H9 (cell line): ENCODE measurements around the gene RBM48. TPM values are rescaled to one million over a fixed set of nuclear protein-coding genes. Genes with fewer than 3 reads are reported as not detected.

Experiments
- DNase-seq: peaks from one replicate; pipeline ENCODE4 v3.0.0-alpha.2; 2017
- H2AFZ ChIP-seq: one replicate; pipeline ENCODE4 v1.6.1; 2013; ENCODE audit warnings: mild to moderate bottlenecking, low read length, control low read depth, moderate library complexity
- H2AK5ac ChIP-seq: 2 replicates; pipeline ENCODE4 v1.6.1; 2013; ENCODE audit warnings: low read length, control low read depth, mixed read lengths; ENCODE audit not compliant: insufficient read length
- H2BK120ac ChIP-seq: one replicate; pipeline ENCODE4 v1.6.1; 2013; ENCODE audit warnings: low read depth, mild to moderate bottlenecking, low read length, control low read depth, inconsistent platforms; ENCODE audit not compliant: poor library complexity, severe bottlenecking
- H2BK12ac ChIP-seq: 2 replicates; pipeline ENCODE4 v1.6.1; 2013; ENCODE audit warnings: low read length, control low read depth, mixed read lengths, low read depth; ENCODE audit not compliant: insufficient read length
- H2BK15ac ChIP-seq: 2 replicates; pipeline ENCODE4 v1.6.1; 2013; ENCODE audit warnings: low read depth, low read length, control low read depth
- H2BK20ac ChIP-seq: one replicate; pipeline ENCODE4 v1.6.1; 2013; ENCODE audit warnings: low read depth, mild to moderate bottlenecking, low read length, control low read depth, inconsistent platforms; ENCODE audit not compliant: poor library complexity, severe bottlenecking
- H2BK5ac ChIP-seq: 2 replicates; pipeline ENCODE4 v1.6.1; 2013; ENCODE audit warnings: low read length, control low read depth, mixed read lengths; ENCODE audit not compliant: insufficient read length
- H3K14ac ChIP-seq: 2 replicates; pipeline ENCODE4 v1.6.1; 2013; ENCODE audit warnings: low read length, control low read depth; ENCODE audit not compliant: insufficient read depth
- H3K18ac ChIP-seq: 2 replicates; pipeline ENCODE4 v1.6.1; 2013; ENCODE audit warnings: low read depth, mild to moderate bottlenecking, mixed read lengths, low read length, control low read depth; ENCODE audit not compliant: insufficient read length
- H3K23ac ChIP-seq: 2 replicates; pipeline ENCODE4 v1.6.1; 2013; ENCODE audit warnings: low read length, control low read depth, mixed read lengths, low read depth; ENCODE audit not compliant: insufficient read length
- H3K23me2 ChIP-seq: 2 replicates; pipeline ENCODE4 v1.6.1; 2013; ENCODE audit warnings: low read depth, mild to moderate bottlenecking, mixed read lengths, low read length, control low read depth; ENCODE audit not compliant: insufficient read length, poor library complexity, severe bottlenecking
- H3K27ac ChIP-seq: 2 replicates; pipeline ENCODE4 v1.5.1; 2013; ENCODE audit warnings: low read length, control low read depth, mixed read lengths, low read depth; ENCODE audit not compliant: insufficient read length
- H3K27me3 ChIP-seq: 2 replicates; pipeline ENCODE4 v1.6.1; 2013; ENCODE audit warnings: low read length, control low read depth, inconsistent platforms; ENCODE audit not compliant: insufficient read depth
- H3K4ac ChIP-seq: 2 replicates; pipeline ENCODE4 v1.6.1; 2013; ENCODE audit warnings: low read depth, mild to moderate bottlenecking, control low read depth, inconsistent platforms, low read length, moderate library complexity
- H3K4me1 ChIP-seq: 2 replicates; pipeline ENCODE4 v1.6.1; 2013; ENCODE audit warnings: low read length, control low read depth, inconsistent platforms; ENCODE audit not compliant: insufficient read depth
- H3K4me2 ChIP-seq: 2 replicates; pipeline ENCODE4 v1.6.1; 2013; ENCODE audit warnings: low read length, control low read depth, mixed read lengths; ENCODE audit not compliant: insufficient read length, insufficient read depth
- H3K56ac ChIP-seq: 2 replicates; pipeline ENCODE4 v1.6.1; 2013; ENCODE audit warnings: low read depth, mild to moderate bottlenecking, mixed read lengths, low read length, control low read depth; ENCODE audit not compliant: insufficient read length
- H3K79me1 ChIP-seq: 2 replicates; pipeline ENCODE4 v1.6.1; 2013; ENCODE audit warnings: low read depth, mild to moderate bottlenecking, moderate library complexity, low read length, control low read depth, inconsistent platforms; ENCODE audit not compliant: insufficient read depth, poor library complexity, severe bottlenecking
- H3K79me2 ChIP-seq: 2 replicates; pipeline ENCODE4 v1.6.1; 2013; ENCODE audit warnings: low read length, control low read depth, inconsistent platforms; ENCODE audit not compliant: insufficient read depth
- H3K9ac ChIP-seq: 2 replicates; pipeline ENCODE4 v1.6.1; 2013; ENCODE audit warnings: low read length, control low read depth, mixed read lengths; ENCODE audit not compliant: insufficient read length; ENCODE audit errors: extremely low read depth
- H3K9me3 ChIP-seq: one replicate; pipeline ENCODE4 v1.6.1; 2013; ENCODE audit warnings: low read depth, low read length, inconsistent platforms; ENCODE audit not compliant: control insufficient read depth
- H3T11ph ChIP-seq: one replicate; pipeline ENCODE4 v1.6.1; 2013; ENCODE audit warnings: mild to moderate bottlenecking, low read length, control low read depth, inconsistent platforms
- H4K20me1 ChIP-seq: one replicate; pipeline ENCODE4 v1.6.1; 2013; ENCODE audit not compliant: control insufficient read depth, insufficient read length, insufficient read depth
- H4K5ac ChIP-seq: 2 replicates; pipeline ENCODE4 v1.6.1; 2013; ENCODE audit warnings: low read depth, mild to moderate bottlenecking, mixed read lengths, low read length, control low read depth; ENCODE audit not compliant: insufficient read length
- H4K8ac ChIP-seq: replicated peaks from 2 replicates; pipeline ENCODE4 v1.6.1; 2013; ENCODE audit warnings: low read length, control low read depth, mixed read lengths, low read depth; ENCODE audit not compliant: insufficient read length
- H4K91ac ChIP-seq: 2 replicates; pipeline ENCODE4 v1.6.1; 2013; ENCODE audit warnings: low read depth, mild to moderate bottlenecking, moderate library complexity, mixed read lengths, low read length, control low read depth; ENCODE audit not compliant: insufficient read length
- H3K27ac Mint-ChIP-seq, 3 experiments: 2 replicates in 2 of 3; 3 replicates in 1 of 3; pipeline ENCODE4 v1.8.0; 2020 to 2021; ENCODE audit warnings: mixed read lengths in 3 of 3, mild to moderate bottlenecking in 1 of 3, moderate library complexity in 1 of 3
- H3K27me3 Mint-ChIP-seq: 2 replicates; pipeline ENCODE4 v1.8.0; 2021; ENCODE audit warnings: low read depth, mild to moderate bottlenecking, moderate library complexity, mixed read lengths
- H3K36me3 Mint-ChIP-seq, 3 experiments: 2 replicates in 2 of 3; 3 replicates in 1 of 3; pipeline ENCODE4 v1.8.0; 2020 to 2021; ENCODE audit warnings: low read depth in 3 of 3, mixed read lengths in 3 of 3; ENCODE audit not compliant: insufficient read depth in 1 of 3
- H3K4me1 Mint-ChIP-seq, 2 experiments: 2 replicates each; pipeline ENCODE4 v1.8.0; 2020; ENCODE audit warnings: mixed read lengths in 2 of 2
- H3K4me3 Mint-ChIP-seq, 2 experiments: 2 replicates in 1 of 2; 3 replicates in 1 of 2; pipeline ENCODE4 v1.8.0; 2020 to 2021; ENCODE audit warnings: mild to moderate bottlenecking in 2 of 2, mixed read lengths in 2 of 2, moderate library complexity in 1 of 2
- H3K9me3 Mint-ChIP-seq, 2 experiments: 2 replicates in 1 of 2; 3 replicates in 1 of 2; pipeline ENCODE4 v1.8.0; 2020; ENCODE audit warnings: mild to moderate bottlenecking in 2 of 2, mixed read lengths in 2 of 2, moderate library complexity in 1 of 2
- WGBS: extraction: QIAGEN DNeasy Blood & Tissue Kit; methylation state at CpG from one replicate; pipeline ENCODE4 v1.1.7; 2013; ENCODE audit warnings: missing lambda C conversion rate, low lambda C conversion rate, mixed read lengths; ENCODE audit not compliant: insufficient read length; ENCODE audit errors: extremely low coverage; 5-methylcytosine and 5-hydroxymethylcytosine counted together
- total RNA-seq: library from RNA; stranded (reverse); gene quantifications from 2 replicates; pipeline ENCODE4 v1.2.1, GENCODE V29; 2021
- TF ChIP-seq, protein P1 (sequence below): fragments of 200-600 bp; sonication (generic); conservative IDR thresholded peaks from 3 replicates; pipeline ENCODE4 v1.8.0; 2021; ENCODE audit warnings: antibody characterized with exemption, mild to moderate bottlenecking

RBM48 gene
- total RNA-seq, 1 experiment from 2014 or later = 12.5 TPM

DNA sequence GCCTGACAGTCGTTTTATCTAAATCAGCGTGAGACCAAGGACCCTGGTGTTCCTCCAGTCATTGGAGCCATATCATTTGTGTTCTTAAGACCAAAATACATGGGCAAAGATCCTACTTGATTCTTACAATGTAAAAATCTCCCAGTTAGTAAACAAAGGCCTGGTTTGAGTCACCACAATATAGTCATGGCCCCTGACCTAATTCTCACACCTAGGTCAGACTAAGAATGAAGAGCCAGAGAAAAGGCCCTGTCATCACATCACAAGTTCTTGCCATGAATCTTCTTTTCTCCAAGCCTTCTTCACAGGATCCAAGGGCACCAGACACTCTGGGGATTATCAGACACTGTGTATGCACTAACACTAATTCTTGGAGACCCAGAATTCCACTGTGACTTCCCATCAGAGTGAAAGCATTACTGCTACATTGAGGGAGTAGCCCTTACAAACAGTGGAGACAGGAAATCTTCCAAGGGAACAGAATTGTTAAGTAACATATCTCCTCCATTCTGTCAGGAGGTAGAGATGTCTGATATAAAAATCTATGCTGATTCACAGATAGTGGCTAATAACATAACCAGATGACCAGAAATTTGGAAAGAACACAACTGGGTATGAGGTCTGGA lies 43.2 kb upstream of the RBM48 start:
- Histone ChIP-seq H3K4me2 (no peak overlapping the region), H3K9ac (no peak overlapping the region), H3K27ac (no peak overlapping the region), H3T11ph (no peak overlapping the region), H3K9me3 (no peaks in the 10 kb centered on the region), H2AK5ac (no peak overlapping the region), H3K27me3 (no peaks in the 10 kb centered on the region), H4K8ac (no peak overlapping the region), H3K23me2 (no peaks in the 10 kb centered on the region), H3K23ac (no peak overlapping the region), H4K20me1 (no peaks in the 10 kb centered on the region), H3K79me2 (no peaks in the 10 kb centered on the region), H2BK12ac (no peak overlapping the region), H3K18ac (no peak overlapping the region), H2BK120ac (no peak overlapping the region), H4K91ac (no peak overlapping the region), H3K4me1 (no peaks in the 10 kb centered on the region), H3K79me1 (no peaks in the 10 kb centered on the region), H2BK5ac (no peak overlapping the region), H4K5ac (no peak overlapping the region), H3K4ac (no peak overlapping the region), H3K56ac (no peak overlapping the region), H3K14ac (no peak overlapping the region), H2BK15ac (no peak overlapping the region), H2AFZ (no peak overlapping the region), H2BK20ac (no peak overlapping the region)
- Mint-ChIP-seq H3K4me3 (no peak overlapping the region), H3K27me3 (no peaks in the 10 kb centered on the region), H3K27ac (no peak overlapping the region; a peak in 1 of 7 replicates), H3K36me3 (peaks cover 14 to 36% (median 30%) of the 10 kb centered on the region in 3 experiments; a peak in 6 of 7 replicates), H3K4me1 (no peaks in the 10 kb centered on the region), H3K9me3 (no peaks in the 10 kb centered on the region)
- WGBS = no CpG with 5 or more reads among the region's 2 CpGs
- DNase-seq = no peak
- TF ChIP-seq, protein P1, sequence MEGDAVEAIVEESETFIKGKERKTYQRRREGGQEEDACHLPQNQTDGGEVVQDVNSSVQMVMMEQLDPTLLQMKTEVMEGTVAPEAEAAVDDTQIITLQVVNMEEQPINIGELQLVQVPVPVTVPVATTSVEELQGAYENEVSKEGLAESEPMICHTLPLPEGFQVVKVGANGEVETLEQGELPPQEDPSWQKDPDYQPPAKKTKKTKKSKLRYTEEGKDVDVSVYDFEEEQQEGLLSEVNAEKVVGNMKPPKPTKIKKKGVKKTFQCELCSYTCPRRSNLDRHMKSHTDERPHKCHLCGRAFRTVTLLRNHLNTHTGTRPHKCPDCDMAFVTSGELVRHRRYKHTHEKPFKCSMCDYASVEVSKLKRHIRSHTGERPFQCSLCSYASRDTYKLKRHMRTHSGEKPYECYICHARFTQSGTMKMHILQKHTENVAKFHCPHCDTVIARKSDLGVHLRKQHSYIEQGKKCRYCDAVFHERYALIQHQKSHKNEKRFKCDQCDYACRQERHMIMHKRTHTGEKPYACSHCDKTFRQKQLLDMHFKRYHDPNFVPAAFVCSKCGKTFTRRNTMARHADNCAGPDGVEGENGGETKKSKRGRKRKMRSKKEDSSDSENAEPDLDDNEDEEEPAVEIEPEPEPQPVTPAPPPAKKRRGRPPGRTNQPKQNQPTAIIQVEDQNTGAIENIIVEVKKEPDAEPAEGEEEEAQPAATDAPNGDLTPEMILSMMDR = no peak
